Small intestine (tissue), 7 donors: Measurements from ENCODE around the gene PLCB4. TPM values are rescaled to one million over a fixed set of nuclear protein-coding genes. Genes with fewer than 3 reads are reported as not detected.

Source experiments
- DNase-seq, 2 donors: peaks; one replicate each; pipeline versions ENCODE4 v3.0.0 to v3.0.0-alpha.2; 2013
- FAIRE-seq: peaks from 2 replicates; lab custom pipeline; 2012; peaks lifted over from hg19 to GRCh38; lab: Jason Lieb, UNC
- H3K27ac ChIP-seq, 3 donors: one replicate each; pipeline ENCODE4 v1.5.1; 2013; ENCODE audit warnings: low read length in 2 of 3, mild to moderate bottlenecking in 2 of 3, control low read depth in 1 of 3, inconsistent platforms in 1 of 3, low read depth in 1 of 3, moderate library complexity in 1 of 3
- H3K27me3 ChIP-seq, 3 donors: one replicate each; pipeline ENCODE4 v1.6.1; 2013; ENCODE audit warnings: low read length in 3 of 3, inconsistent platforms in 1 of 3; ENCODE audit not compliant: control insufficient read depth in 3 of 3, insufficient read depth in 3 of 3
- H3K36me3 ChIP-seq, 3 donors: one replicate each; pipeline ENCODE4 v1.6.1; 2013; ENCODE audit warnings: low read length in 3 of 3, inconsistent platforms in 1 of 3, low read depth in 1 of 3, mild to moderate bottlenecking in 1 of 3, moderate library complexity in 1 of 3; ENCODE audit not compliant: control insufficient read depth in 3 of 3, insufficient read depth in 2 of 3
- H3K4me1 ChIP-seq, 3 donors: one replicate each; pipeline ENCODE4 v1.6.1; 2013; ENCODE audit warnings: low read length in 2 of 3, inconsistent platforms in 1 of 3, low read depth in 1 of 3, mild to moderate bottlenecking in 1 of 3, moderate library complexity in 1 of 3; ENCODE audit not compliant: control insufficient read depth in 3 of 3, insufficient read depth in 2 of 3
- H3K4me3 ChIP-seq, 3 donors: one replicate each; pipeline ENCODE4 v1.5.1; 2013; ENCODE audit warnings: low read length in 3 of 3, control low read depth in 1 of 3, inconsistent platforms in 1 of 3, low read depth in 1 of 3, mild to moderate bottlenecking in 1 of 3, moderate library complexity in 1 of 3
- H3K9me3 ChIP-seq, 2 donors: one replicate each; pipeline ENCODE4 v1.6.1; 2013; ENCODE audit warnings: low read depth in 1 of 2, low read length in 1 of 2; ENCODE audit not compliant: control insufficient read depth in 2 of 2, insufficient read depth in 1 of 2
- WGBS, 3 donors: extraction: QIAGEN DNeasy Blood & Tissue Kit; methylation state at CpG; one replicate each; pipeline ENCODE4 v1.1.7; 2013; 5-methylcytosine and 5-hydroxymethylcytosine counted together
- polyA plus RNA-seq, 4 donors: library from polyadenylated mRNA; stranded (reverse) in 3 of 4; unstranded in 1 of 4; fragments of 200-250 nt in 3 of 4; fragments of 120-200 nt in 1 of 4; gene quantifications; one replicate each; pipeline versions ENCODE4 v1.2.1 to v1.2.3, GENCODE V29; 2013
- donor health status: healthy with polysubstance abuse.
- donor health status: control.
- donor health status: control.
- donor health status: Bipolar disorder and iron deficiency.
- donor health status: healthy.

PLCB4 gene
- polyA plus RNA-seq, 4 donors, result under 0.01 to 14.4 (median 3.4) TPM

DNA sequence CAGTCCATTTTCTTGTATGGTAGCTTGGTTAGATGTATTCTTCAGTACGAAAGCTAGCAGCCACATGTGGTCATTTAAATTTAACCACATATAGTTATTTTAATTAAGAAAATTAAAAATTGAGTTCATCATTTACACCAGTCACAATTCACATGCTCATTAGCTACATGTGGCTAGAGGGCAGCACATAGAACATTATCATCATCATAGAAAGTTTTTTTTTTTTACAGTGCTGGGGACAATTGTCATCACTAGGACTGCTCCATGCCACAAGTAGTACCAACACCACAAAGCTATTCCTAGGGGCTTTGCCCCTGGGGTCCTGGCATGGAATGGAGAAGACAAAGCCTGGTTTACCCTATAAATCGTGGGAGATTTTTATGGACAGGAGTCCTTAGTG lies 30.5 kb downstream of the PLCB4 start:
- H3K4me3 ChIP-seq, result no peak overlapping the region
- H3K27me3 ChIP-seq, result no peaks in the 10 kb centered on the region
- peaks cover 0 to 4% of the 10 kb centered on the region in 2 donors for H3K9me3 ChIP-seq
- no peaks in the 10 kb centered on the region for H3K4me1 ChIP-seq
- no peak overlapping the region for H3K27ac ChIP-seq
- 80 to 91% (median 90%) methylated on average over 2 of the region's 2 CpGs for WGBS, 3 donors
- no peak for FAIRE-seq
- H3K36me3 ChIP-seq, result peaks cover 0 to 4% (median 0%) of the 10 kb centered on the region in 3 donors
- DNase-seq, result no peak

DNA sequence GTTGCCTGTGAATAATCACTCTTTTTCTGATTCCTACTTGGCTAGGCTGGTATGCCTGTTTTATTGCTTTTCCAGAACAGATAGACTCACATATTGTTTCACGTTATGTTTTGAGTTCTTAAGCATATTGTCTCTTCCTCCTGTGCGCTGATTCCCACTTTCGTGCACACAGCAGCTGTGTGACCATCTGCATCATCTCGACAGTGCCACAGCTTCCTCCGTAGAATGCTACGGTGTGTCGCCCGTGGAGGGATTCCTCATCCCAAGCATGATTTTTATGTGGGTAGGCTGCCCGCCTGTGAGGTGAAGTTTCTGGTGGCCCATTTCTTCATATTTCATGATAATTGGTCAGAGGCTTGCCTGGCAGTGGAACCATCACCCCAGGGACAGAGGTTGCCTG lies 31.8 kb downstream of the PLCB4 start:
- H3K9me3 ChIP-seq, result peaks cover 0 to 4% of the 10 kb centered on the region in 2 donors
- no peak overlapping the region for H3K27ac ChIP-seq
- H3K4me1 ChIP-seq, result no peaks in the 10 kb centered on the region
- FAIRE-seq (no peak), DNase-seq (no peak)
- no peaks in the 10 kb centered on the region for H3K27me3 ChIP-seq
- H3K36me3 ChIP-seq, result peaks cover 0 to 4% (median 0%) of the 10 kb centered on the region in 3 donors
- no peak overlapping the region for H3K4me3 ChIP-seq
- WGBS, 3 donors, result 84 to 89% (median 86%) methylated on average over 9 of the region's 9 CpGs

GRCh38 chr20:9102456-9102855 lies 33.6 kb downstream of the PLCB4 start:
- FAIRE-seq, result no peak
- no peak for DNase-seq
- H3K27me3 ChIP-seq, result no peaks in the 10 kb centered on the region
- peaks cover 0 to 4% of the 10 kb centered on the region in 2 donors for H3K9me3 ChIP-seq
- H3K4me3 ChIP-seq, result no peak overlapping the region
- peaks cover 0 to 4% (median 0%) of the 10 kb centered on the region in 3 donors for H3K36me3 ChIP-seq
- H3K4me1 ChIP-seq, result no peaks in the 10 kb centered on the region
- H3K27ac ChIP-seq, result no peak overlapping the region

DNA sequence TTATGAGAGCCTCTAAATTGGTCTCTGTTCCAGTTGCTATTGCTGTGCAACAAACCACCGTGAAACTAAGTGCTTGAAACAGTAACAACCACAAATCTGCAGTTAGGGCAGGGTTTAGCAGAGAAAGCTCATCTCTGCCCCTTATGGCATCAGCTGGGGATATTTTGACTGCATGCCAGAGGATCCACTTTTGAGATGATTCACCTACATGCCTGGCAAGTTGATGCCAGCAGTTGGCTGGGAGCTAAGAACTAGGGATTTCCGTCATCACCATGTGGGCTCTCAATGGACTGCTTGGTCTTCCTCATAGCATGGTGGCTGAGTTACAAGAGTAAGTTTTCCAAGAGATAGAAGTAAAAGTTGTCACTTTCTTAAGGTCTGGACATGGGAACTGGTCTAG lies 35.1 kb downstream of the PLCB4 start:
- 78 to 94% (median 93%) methylated on average over 2 of the region's 2 CpGs for WGBS, 3 donors
- H3K4me3 ChIP-seq, result no peak overlapping the region
- FAIRE-seq (no peak), DNase-seq (no peak)
- H3K9me3 ChIP-seq, result peaks cover 0 to 4% of the 10 kb centered on the region in 2 donors
- no peaks in the 10 kb centered on the region for H3K4me1 ChIP-seq
- peaks cover 0 to 4% (median 0%) of the 10 kb centered on the region in 3 donors for H3K36me3 ChIP-seq
- no peak overlapping the region for H3K27ac ChIP-seq
- no peaks in the 10 kb centered on the region for H3K27me3 ChIP-seq

GRCh38 chr20:9108260-9108659 lies 39.4 kb downstream of the PLCB4 start:
- DNase-seq (no peak), FAIRE-seq (no peak)
- Histone ChIP-seq H3K4me3 (no peak overlapping the region), H3K36me3 (no peaks in the 10 kb centered on the region), H3K4me1 (no peaks in the 10 kb centered on the region), H3K27me3 (no peaks in the 10 kb centered on the region), H3K9me3 (peaks cover 0 to 4% of the 10 kb centered on the region in 2 donors), H3K27ac (no peak overlapping the region)
- WGBS, 3 donors, result 71 to 79% (median 77%) methylated on average over 1 of the region's 1 CpG

- 62 to 76% (median 65%) methylated on average over 1 of the region's 1 CpG for WGBS, 3 donors
- no peaks in the 10 kb centered on the region for H3K9me3 ChIP-seq
- FAIRE-seq, result no peak
- H3K36me3 ChIP-seq, result no peaks in the 10 kb centered on the region
- H3K4me3 ChIP-seq, result no peak overlapping the region
- no peaks in the 10 kb centered on the region for H3K4me1 ChIP-seq
- H3K27me3 ChIP-seq, result no peaks in the 10 kb centered on the region
- no peak overlapping the region for H3K27ac ChIP-seq
- DNase-seq, result no peak
Measured at GRCh38 chr20:9109566-9109965, 40.7 kb downstream of the PLCB4 start.

- 33 to 60% (median 41%) methylated on average over 1 of the region's 1 CpG for WGBS, 3 donors
- no peak for FAIRE-seq
- no peaks in the 10 kb centered on the region for H3K27me3 ChIP-seq
Measured at GRCh38 chr20:9110365-9110764, 41.5 kb downstream of the PLCB4 start.

DNA sequence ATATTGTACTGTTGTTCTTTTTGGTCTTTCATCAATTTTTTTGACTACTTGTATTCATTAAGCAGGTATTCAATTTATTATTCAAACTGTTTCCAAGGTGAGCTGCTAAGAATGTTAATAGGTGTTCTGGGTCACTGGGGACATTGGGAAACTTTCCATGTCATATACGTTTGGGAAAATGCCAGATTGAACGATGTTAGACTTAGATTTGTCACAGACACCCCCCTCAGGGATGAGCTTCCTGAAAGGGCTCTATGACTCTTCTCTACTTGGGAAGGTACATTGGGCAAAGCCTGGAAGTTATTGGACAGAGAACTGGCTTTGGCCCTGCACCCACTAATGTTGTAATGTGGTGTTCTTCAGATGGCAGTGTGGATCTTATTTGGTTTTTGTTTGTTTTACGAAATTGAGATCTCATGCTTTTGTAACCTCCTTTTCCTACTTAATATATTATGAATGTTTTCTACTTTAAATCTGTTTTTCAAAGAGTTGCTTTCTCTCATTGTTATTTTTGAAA lies 42.1 kb downstream of the PLCB4 start:
- Histone ChIP-seq H3K36me3 (no peaks in the 10 kb centered on the region), H3K9me3 (no peaks in the 10 kb centered on the region), H3K4me3 (no peak overlapping the region), H3K4me1 (no peaks in the 10 kb centered on the region), H3K27ac (no peak overlapping the region), H3K27me3 (no peaks in the 10 kb centered on the region)
- DNase-seq, result no peak
- 43 to 69% (median 57%) methylated on average over 3 of the region's 3 CpGs for WGBS, 3 donors
- no peak for FAIRE-seq

More at GRCh38 chr20:9110365-9110764, 41.5 kb downstream of the PLCB4 start:
- no peak overlapping the region for H3K27ac ChIP-seq
- H3K4me3 ChIP-seq, result no peak overlapping the region
- H3K36me3 ChIP-seq, result no peaks in the 10 kb centered on the region
- no peaks in the 10 kb centered on the region for H3K4me1 ChIP-seq
- no peaks in the 10 kb centered on the region for H3K9me3 ChIP-seq
- no peak for DNase-seq
